ENCODE measurements around the gene HRH2.

The HRH2 gene

DNA sequence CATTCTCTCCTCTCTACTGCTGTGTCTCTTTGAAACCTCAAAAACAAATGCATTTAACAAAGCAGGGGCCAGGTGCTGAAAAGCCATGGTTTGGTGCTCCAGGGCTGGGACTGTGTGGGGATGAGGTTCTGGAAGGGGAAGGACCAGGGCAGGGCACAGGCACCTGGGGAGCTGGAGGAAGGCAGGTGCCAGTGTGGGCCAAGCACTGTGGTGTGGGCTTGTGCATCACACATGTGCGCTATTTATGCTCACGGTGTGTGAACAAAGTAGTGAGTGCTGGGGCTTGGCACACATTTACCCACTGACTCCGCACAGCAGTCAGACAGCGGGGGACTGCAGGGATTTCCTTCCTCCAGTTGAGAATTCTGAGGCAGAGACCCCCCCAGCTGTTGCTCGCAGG, 10.1 kb downstream of the HRH2 start:
- H3K14ac ChIP-seq (ENCODE audit: low read length): no peak overlapping the region
- no peak overlapping the region for H3K4me3 ChIP-seq (ENCODE audit: low read length in 2 of 2)
- H3K4me2 ChIP-seq (ENCODE audit: insufficient read depth, low read length, poor library complexity, severe bottlenecking): no peak overlapping the region
- H2AK5ac ChIP-seq (ENCODE audit: low read depth, low read length): peak overlapping the region; percentile 36
- H3K4ac ChIP-seq (ENCODE audit: low read length): no peak overlapping the region
- no peak overlapping the region for H4K8ac ChIP-seq (ENCODE audit: low read depth, low read length)
- no peaks in the 10 kb centered on the region for H3K79me1 ChIP-seq (ENCODE audit: low read depth, low read length)
- no peaks in the 10 kb centered on the region for H3K36me3 ChIP-seq (replicated peaks in 1 of 2; ENCODE audit: control insufficient read depth in 2 of 2, insufficient read depth in 2 of 2, low read length in 2 of 2)
- no peak for DNase-seq (ENCODE audit: low spot score)
- H2AFZ ChIP-seq (ENCODE audit: low read length): no peak overlapping the region
- no peak overlapping the region for H3K23ac ChIP-seq (ENCODE audit: low read depth, low read length, poor library complexity)
- no peaks in the 10 kb centered on the region for H3K9me3 ChIP-seq (replicated peaks in 1 of 2; ENCODE audit: control insufficient read depth in 2 of 2, insufficient read depth in 1 of 2, low read depth in 1 of 2, low read length in 2 of 2)
- H3K27me3 ChIP-seq (ENCODE audit: control insufficient read depth in 3 of 3, insufficient read depth in 3 of 3, low read depth in 1 of 3, low read length in 3 of 3): peaks cover 0 to 8% (median 0%) of the 10 kb centered on the region in 3 experiments
- H3K27ac ChIP-seq (replicated peaks; ENCODE audit: low read length): no peak overlapping the region
- WGBS, 2 donors (ENCODE audit: extremely low coverage in 2 of 2, insufficient read length in 2 of 2, insufficient replicate concordance in 1 of 2): no CpG with 5 or more reads among the region's 5 CpGs
- H3K18ac ChIP-seq (ENCODE audit: low read length): peak overlapping the region; percentile 2
- no peak overlapping the region for H3K9ac ChIP-seq (ENCODE audit: low read depth, low read length, poor library complexity)
- H2BK120ac ChIP-seq (ENCODE audit: low read depth, low read length): no peak overlapping the region
- H2BK12ac ChIP-seq (ENCODE audit: low read length): no peak overlapping the region
- no peak overlapping the region for H4K91ac ChIP-seq (ENCODE audit: low read depth, low read length, poor library complexity)
- no peak overlapping the region for H2BK5ac ChIP-seq (ENCODE audit: low read length)
- H2BK15ac ChIP-seq (ENCODE audit: low read length): no peak overlapping the region
- peaks cover 0 to 9% of the 10 kb centered on the region in 2 donors for H3K4me1 ChIP-seq (ENCODE audit: control insufficient read depth in 2 of 2, insufficient read depth in 1 of 2, low read depth in 1 of 2, low read length in 2 of 2)

DNA sequence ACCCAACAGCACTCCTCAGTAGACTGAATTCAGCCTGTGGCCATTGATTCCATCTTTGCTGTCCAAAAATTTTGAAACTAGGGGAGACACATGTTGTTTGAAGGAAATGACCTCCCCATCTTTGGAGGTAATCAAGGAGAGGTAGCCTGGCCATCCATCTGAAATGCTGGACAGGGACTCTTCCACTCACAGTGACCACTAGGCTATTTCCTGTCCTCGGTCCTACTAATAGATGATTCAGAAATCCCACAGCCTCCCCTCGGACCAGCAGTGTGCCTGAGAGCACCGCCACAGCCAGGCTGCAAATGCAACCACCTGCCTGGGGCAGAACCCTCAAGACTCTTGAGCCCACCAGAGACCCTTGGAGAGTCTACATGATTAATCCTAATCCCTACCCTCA, 12.5 kb downstream of the HRH2 start:
- peaks cover 0 to 8% (median 0%) of the 10 kb centered on the region in 3 experiments for H3K27me3 ChIP-seq (ENCODE audit: control insufficient read depth in 3 of 3, insufficient read depth in 3 of 3, low read depth in 1 of 3, low read length in 3 of 3)
- no peak overlapping the region for H2BK5ac ChIP-seq (ENCODE audit: low read length)
- H4K8ac ChIP-seq (ENCODE audit: low read depth, low read length): no peak overlapping the region
- no peak for DNase-seq (ENCODE audit: low spot score)
- H3K18ac ChIP-seq (ENCODE audit: low read length): no peak overlapping the region
- H3K9ac ChIP-seq (ENCODE audit: low read depth, low read length, poor library complexity): no peak overlapping the region
- no peak overlapping the region for H3K23ac ChIP-seq (ENCODE audit: low read depth, low read length, poor library complexity)
- H2BK120ac ChIP-seq (ENCODE audit: low read depth, low read length): no peak overlapping the region
- H2AK5ac ChIP-seq (ENCODE audit: low read depth, low read length): no peak overlapping the region
- H3K36me3 ChIP-seq (replicated peaks in 1 of 2; ENCODE audit: control insufficient read depth in 2 of 2, insufficient read depth in 2 of 2, low read length in 2 of 2): no peaks in the 10 kb centered on the region
- no peak overlapping the region for H3K4me2 ChIP-seq (ENCODE audit: insufficient read depth, low read length, poor library complexity, severe bottlenecking)
- no peak overlapping the region for H2BK12ac ChIP-seq (ENCODE audit: low read length)
- H3K14ac ChIP-seq (ENCODE audit: low read length): no peak overlapping the region
- no peak overlapping the region for H3K27ac ChIP-seq (replicated peaks; ENCODE audit: low read length)
- WGBS, 2 donors (ENCODE audit: extremely low coverage in 2 of 2, insufficient read length in 2 of 2, insufficient replicate concordance in 1 of 2): no CpG with 5 or more reads among the region's 3 CpGs
- H3K79me1 ChIP-seq (ENCODE audit: low read depth, low read length): no peaks in the 10 kb centered on the region
- peaks cover 0 to 4% of the 10 kb centered on the region in 2 donors for H3K4me1 ChIP-seq (ENCODE audit: control insufficient read depth in 2 of 2, insufficient read depth in 1 of 2, low read depth in 1 of 2, low read length in 2 of 2)
- no peak overlapping the region for H2AFZ ChIP-seq (ENCODE audit: low read length)
- no peak overlapping the region for H3K4ac ChIP-seq (ENCODE audit: low read length)
- H4K91ac ChIP-seq (ENCODE audit: low read depth, low read length, poor library complexity): no peak overlapping the region
- H3K9me3 ChIP-seq (replicated peaks in 1 of 2; ENCODE audit: control insufficient read depth in 2 of 2, insufficient read depth in 1 of 2, low read depth in 1 of 2, low read length in 2 of 2): no peaks in the 10 kb centered on the region
- no peak overlapping the region for H2BK15ac ChIP-seq (ENCODE audit: low read length)
- H3K4me3 ChIP-seq (ENCODE audit: low read length in 2 of 2): no peak overlapping the region

DNA sequence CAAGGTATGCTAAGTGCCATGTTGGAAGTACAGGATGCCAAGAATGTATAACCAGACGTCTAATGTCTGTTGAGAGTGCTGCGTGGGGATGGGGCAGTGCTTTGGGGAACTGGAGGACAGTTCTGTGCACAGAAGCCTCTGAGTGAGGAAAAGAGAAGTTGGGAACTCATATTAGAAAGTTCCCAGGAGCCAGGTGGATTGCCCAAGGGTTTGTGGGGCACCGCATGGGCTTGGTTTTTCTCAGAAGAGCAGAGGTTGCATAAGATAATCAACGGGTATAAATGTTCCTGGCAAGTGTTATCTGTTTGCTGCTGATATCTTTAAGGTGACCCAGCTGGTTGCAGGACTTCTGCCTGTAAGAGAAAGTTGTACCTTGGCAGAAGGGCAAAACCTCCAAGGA, 13.1 kb downstream of the HRH2 start:
- Histone ChIP-seq H3K27me3 (ENCODE audit: control insufficient read depth in 3 of 3, insufficient read depth in 3 of 3, low read depth in 1 of 3, low read length in 3 of 3) (peaks cover 0 to 8% (median 0%) of the 10 kb centered on the region in 3 experiments), H3K27ac (replicated peaks; ENCODE audit: low read length) (no peak overlapping the region), H3K9ac (ENCODE audit: low read depth, low read length, poor library complexity) (no peak overlapping the region), H3K9me3 (replicated peaks in 1 of 2; ENCODE audit: control insufficient read depth in 2 of 2, insufficient read depth in 1 of 2, low read depth in 1 of 2, low read length in 2 of 2) (no peaks in the 10 kb centered on the region), H4K8ac (ENCODE audit: low read depth, low read length) (no peak overlapping the region), H4K91ac (ENCODE audit: low read depth, low read length, poor library complexity) (no peak overlapping the region), H2BK120ac (ENCODE audit: low read depth, low read length) (no peak overlapping the region), H3K4me1 (ENCODE audit: control insufficient read depth in 2 of 2, insufficient read depth in 1 of 2, low read depth in 1 of 2, low read length in 2 of 2) (peaks cover 0 to 4% of the 10 kb centered on the region in 2 donors), H3K79me1 (ENCODE audit: low read depth, low read length) (no peaks in the 10 kb centered on the region), H3K36me3 (replicated peaks in 1 of 2; ENCODE audit: control insufficient read depth in 2 of 2, insufficient read depth in 2 of 2, low read length in 2 of 2) (no peaks in the 10 kb centered on the region), H3K4me3 (ENCODE audit: low read length in 2 of 2) (no peak overlapping the region), H3K4ac (ENCODE audit: low read length) (no peak overlapping the region), H2BK5ac (ENCODE audit: low read length) (no peak overlapping the region), H3K18ac (ENCODE audit: low read length) (no peak overlapping the region), H2BK15ac (ENCODE audit: low read length) (no peak overlapping the region), H2AFZ (ENCODE audit: low read length) (no peak overlapping the region), H2BK12ac (ENCODE audit: low read length) (no peak overlapping the region), H2AK5ac (ENCODE audit: low read depth, low read length) (no peak overlapping the region), H3K23ac (ENCODE audit: low read depth, low read length, poor library complexity) (no peak overlapping the region), H3K4me2 (ENCODE audit: insufficient read depth, low read length, poor library complexity, severe bottlenecking) (no peak overlapping the region), H3K14ac (ENCODE audit: low read length) (peak overlapping the region; percentile 75)
- no CpG with 5 or more reads among the region's 4 CpGs for WGBS, 2 donors (ENCODE audit: extremely low coverage in 2 of 2, insufficient read length in 2 of 2, insufficient replicate concordance in 1 of 2)
- no peak for DNase-seq (ENCODE audit: low spot score)

DNA sequence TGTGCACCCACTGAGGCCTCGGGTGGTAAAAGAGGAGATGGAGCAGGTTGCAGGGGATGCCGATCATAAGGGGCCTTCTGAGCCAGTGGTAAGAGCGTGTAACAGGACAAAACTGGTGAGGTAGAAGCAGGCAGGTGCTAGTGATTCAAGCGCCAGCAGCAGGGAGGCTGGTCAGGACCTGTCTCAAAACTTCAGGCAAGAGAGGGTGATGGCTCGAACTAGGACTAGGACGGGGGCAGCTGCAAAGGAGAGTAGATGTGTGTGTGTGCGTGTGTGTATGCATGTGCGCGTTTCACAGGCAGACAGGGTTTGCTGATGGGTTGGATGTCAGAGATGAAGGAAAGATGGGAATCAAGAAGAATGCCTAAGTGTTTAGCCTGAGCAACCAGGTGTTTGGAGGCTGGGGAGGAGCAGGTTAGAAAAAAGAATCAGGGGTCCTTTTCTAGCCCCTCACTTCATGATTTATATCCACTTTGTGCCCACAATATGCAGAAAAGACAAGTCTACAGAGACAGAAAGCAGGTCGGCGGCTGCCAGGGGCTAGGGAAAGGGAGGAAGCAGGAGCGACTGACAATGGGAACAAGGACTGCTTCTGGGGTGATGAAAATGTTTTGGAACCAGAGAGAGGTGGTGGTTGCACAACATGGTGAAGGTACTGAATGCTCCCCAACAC, 15.2 kb downstream of the HRH2 start:
- H2AK5ac ChIP-seq (ENCODE audit: low read depth, low read length): no peak overlapping the region
- H3K18ac ChIP-seq (ENCODE audit: low read length): no peak overlapping the region
- H2BK12ac ChIP-seq (ENCODE audit: low read length): no peak overlapping the region
- no peak overlapping the region for H3K4me2 ChIP-seq (ENCODE audit: insufficient read depth, low read length, poor library complexity, severe bottlenecking)
- no peak overlapping the region for H2BK15ac ChIP-seq (ENCODE audit: low read length)
- WGBS, 2 donors (ENCODE audit: extremely low coverage in 2 of 2, insufficient read length in 2 of 2, insufficient replicate concordance in 1 of 2): no CpG with 5 or more reads among the region's 12 CpGs
- H3K9me3 ChIP-seq (replicated peaks in 1 of 2; ENCODE audit: control insufficient read depth in 2 of 2, insufficient read depth in 1 of 2, low read depth in 1 of 2, low read length in 2 of 2): no peaks in the 10 kb centered on the region
- peaks cover 0 to 5% (median 0%) of the 10 kb centered on the region in 3 experiments for H3K27me3 ChIP-seq (ENCODE audit: control insufficient read depth in 3 of 3, insufficient read depth in 3 of 3, low read depth in 1 of 3, low read length in 3 of 3)
- no peak overlapping the region for H2AFZ ChIP-seq (ENCODE audit: low read length)
- no peak overlapping the region for H2BK5ac ChIP-seq (ENCODE audit: low read length)
- H4K91ac ChIP-seq (ENCODE audit: low read depth, low read length, poor library complexity): no peak overlapping the region
- H3K4ac ChIP-seq (ENCODE audit: low read length): no peak overlapping the region
- no peak overlapping the region for H3K27ac ChIP-seq (replicated peaks; ENCODE audit: low read length)
- no peaks in the 10 kb centered on the region for H3K36me3 ChIP-seq (replicated peaks in 1 of 2; ENCODE audit: control insufficient read depth in 2 of 2, insufficient read depth in 2 of 2, low read length in 2 of 2)
- no peak overlapping the region for H3K14ac ChIP-seq (ENCODE audit: low read length)
- no peak overlapping the region for H3K23ac ChIP-seq (ENCODE audit: low read depth, low read length, poor library complexity)
- H2BK120ac ChIP-seq (ENCODE audit: low read depth, low read length): no peak overlapping the region
- no peaks in the 10 kb centered on the region for H3K79me1 ChIP-seq (ENCODE audit: low read depth, low read length)
- peaks cover 0 to 4% of the 10 kb centered on the region in 2 donors for H3K4me1 ChIP-seq (ENCODE audit: control insufficient read depth in 2 of 2, insufficient read depth in 1 of 2, low read depth in 1 of 2, low read length in 2 of 2)
- H3K9ac ChIP-seq (ENCODE audit: low read depth, low read length, poor library complexity): no peak overlapping the region
- H3K4me3 ChIP-seq (ENCODE audit: low read length in 2 of 2): no peak overlapping the region
- H4K8ac ChIP-seq (ENCODE audit: low read depth, low read length): no peak overlapping the region
- no peak for DNase-seq (ENCODE audit: low spot score)
